SK-N-SH treated with all-trans-retinoic acid at 6 μM for 48 hours (cell line): ENCODE measurements around the gene TMEM200A.
A peak's percentile ranks its signal among the peaks of the same experiment; 100 is the strongest.

ENCODE experiments used
- ATAC-seq: fragments of 200-7000 bp; cut with Tn5 transposase; 3 replicates; pipeline ENCODE4 v1.9.1; 2020; ENCODE audit warnings: mild to moderate bottlenecking, moderate library complexity
- ARNTL ChIP-seq: fragments of 450-650 bp; formaldehyde crosslinking; IDR thresholded peaks from 2 replicates; pipeline ENCODE4 v1.5.0; 2020; ENCODE audit warnings: low read depth, mild to moderate bottlenecking, moderate library complexity, borderline replicate concordance
- BACH2 ChIP-seq: fragments of 250-450 bp; sonication (Bioruptor Pico); IDR thresholded peaks from 2 replicates; pipeline ENCODE4 v1.9.0; 2021; ENCODE audit warnings: mild to moderate bottlenecking, borderline replicate concordance
- CSDC2 ChIP-seq: fragments of 250-450 bp; sonication (Bioruptor Pico); IDR thresholded peaks from 2 replicates; pipeline ENCODE4 v1.5.0; 2020; ENCODE audit warnings: mild to moderate bottlenecking, moderate library complexity
- ESRRG ChIP-seq: fragments of 250-450 bp; sonication (Bioruptor Pico); IDR thresholded peaks from 2 replicates; pipeline ENCODE4 v1.6.1; 2021; ENCODE audit warnings: mild to moderate bottlenecking
- GLIS3 ChIP-seq: fragments of 250-450 bp; sonication (Bioruptor Pico); IDR thresholded peaks from 2 replicates; pipeline ENCODE4 v1.5.0; 2020; ENCODE audit warnings: mild to moderate bottlenecking, moderate library complexity
- ISL1 ChIP-seq: fragments of 250-450 bp; sonication (Bioruptor Pico); IDR thresholded peaks from 2 replicates; pipeline ENCODE4 v2.1.2; 2022; ENCODE audit warnings: mild to moderate bottlenecking, moderate library complexity
- OSR1 ChIP-seq: fragments of 250-450 bp; sonication (Bioruptor Pico); IDR thresholded peaks from 2 replicates; pipeline ENCODE4 v1.8.0; 2022; ENCODE audit warnings: moderate library complexity, mild to moderate bottlenecking, inconsistent platforms
- PPARA ChIP-seq: fragments of 250-450 bp; sonication (Bioruptor Pico); IDR thresholded peaks from 2 replicates; pipeline ENCODE4 v1.5.0; 2020; ENCODE audit warnings: mild to moderate bottlenecking, borderline replicate concordance
- RARB ChIP-seq: fragments of 250-450 bp; sonication (Bioruptor Pico); IDR thresholded peaks from 2 replicates; pipeline ENCODE4 v1.8.0; 2021; ENCODE audit warnings: mild to moderate bottlenecking, moderate library complexity
- SNAI2 ChIP-seq: fragments of 250-450 bp; sonication (Bioruptor Pico); IDR thresholded peaks from 2 replicates; pipeline ENCODE4 v1.5.0; 2020; ENCODE audit warnings: mild to moderate bottlenecking, moderate library complexity
- TCF4 ChIP-seq: fragments of 250-450 bp; sonication (Bioruptor Pico); IDR thresholded peaks from 2 replicates; pipeline ENCODE4 v1.8.0; 2021; ENCODE audit warnings: mild to moderate bottlenecking, moderate library complexity, borderline replicate concordance
- TOX ChIP-seq: fragments of 250-450 bp; sonication (Bioruptor Pico); IDR thresholded peaks from 2 replicates; pipeline ENCODE4 v1.8.0; 2021; ENCODE audit warnings: mild to moderate bottlenecking, moderate library complexity, borderline replicate concordance
- ZC3H10 ChIP-seq: fragments of 250-450 bp; sonication (Bioruptor Pico); IDR thresholded peaks from 2 replicates; pipeline ENCODE4 v1.5.1; 2021; ENCODE audit warnings: mild to moderate bottlenecking, moderate library complexity
- ZFP3 ChIP-seq: fragments of 250-450 bp; sonication (Bioruptor Pico); IDR thresholded peaks from 2 replicates; pipeline ENCODE4 v1.5.0; 2020; ENCODE audit warnings: mild to moderate bottlenecking, moderate library complexity
- ZFP30 ChIP-seq: fragments of 450-650 bp; formaldehyde crosslinking; IDR thresholded peaks from 2 replicates; pipeline ENCODE4 v1.5.0; 2022; ENCODE audit warnings: mild to moderate bottlenecking, moderate library complexity
- ZNF565 ChIP-seq: fragments of 450-650 bp; formaldehyde crosslinking; conservative IDR thresholded peaks from 2 replicates; pipeline ENCODE4 v1.5.0; 2020; ENCODE audit warnings: low read depth, mild to moderate bottlenecking, moderate library complexity
- ZNF70 ChIP-seq: fragments of 450-650 bp; formaldehyde crosslinking; IDR thresholded peaks from 2 replicates; pipeline ENCODE4 v1.5.0; 2020; ENCODE audit warnings: mild to moderate bottlenecking, moderate library complexity
- TF ChIP-seq, protein P1 (sequence below): fragments of 250-450 bp; sonication (Bioruptor Pico); IDR thresholded peaks from 2 replicates; pipeline ENCODE4 v1.5.0; 2020; ENCODE audit warnings: mild to moderate bottlenecking, moderate library complexity
- TF ChIP-seq, protein P2 (sequence below): fragments of 250-450 bp; sonication (Bioruptor Pico); IDR thresholded peaks from 2 replicates; pipeline ENCODE4 v1.5.1; 2021; ENCODE audit warnings: mild to moderate bottlenecking, moderate library complexity
- TF ChIP-seq, protein P3 (sequence below): fragments of 250-450 bp; sonication (Bioruptor Pico); IDR thresholded peaks from 2 replicates; pipeline ENCODE4 v1.8.0; 2020; ENCODE audit warnings: mild to moderate bottlenecking, moderate library complexity, borderline replicate concordance
- TF ChIP-seq, protein P4 (sequence below): fragments of 250-450 bp; sonication (Bioruptor Pico); IDR thresholded peaks from 2 replicates; pipeline ENCODE4 v1.5.1; 2020; ENCODE audit warnings: low read depth, mild to moderate bottlenecking, moderate library complexity

Gene TMEM200A

DNA sequence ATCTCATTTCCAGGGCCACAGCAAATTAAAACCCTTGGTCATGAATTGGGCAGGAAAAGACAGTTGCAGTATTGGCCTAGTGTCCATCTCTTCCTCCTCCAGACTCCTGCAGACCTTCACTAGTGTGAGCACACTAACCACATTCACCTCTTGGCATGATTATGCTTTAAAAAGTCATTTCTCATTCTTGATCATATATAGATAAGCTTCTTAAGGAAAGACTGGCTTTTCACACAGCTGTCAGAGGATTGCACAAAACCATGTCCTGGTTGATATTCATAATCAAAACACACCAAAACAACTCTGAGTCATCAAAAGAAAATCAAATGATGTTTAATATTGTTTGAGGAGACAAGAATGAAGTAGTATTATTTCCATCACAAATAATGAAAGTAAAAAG, 52.1 kb downstream of the TMEM200A start:
- peak; percentile 77 for ATAC-seq
- TF ChIP-seq TOX (CRISPR knock-in tag) (0 out of 2 replicates have a peak, but pooled peaks have one; percentile 25), PPARA (no peak)

DNA sequence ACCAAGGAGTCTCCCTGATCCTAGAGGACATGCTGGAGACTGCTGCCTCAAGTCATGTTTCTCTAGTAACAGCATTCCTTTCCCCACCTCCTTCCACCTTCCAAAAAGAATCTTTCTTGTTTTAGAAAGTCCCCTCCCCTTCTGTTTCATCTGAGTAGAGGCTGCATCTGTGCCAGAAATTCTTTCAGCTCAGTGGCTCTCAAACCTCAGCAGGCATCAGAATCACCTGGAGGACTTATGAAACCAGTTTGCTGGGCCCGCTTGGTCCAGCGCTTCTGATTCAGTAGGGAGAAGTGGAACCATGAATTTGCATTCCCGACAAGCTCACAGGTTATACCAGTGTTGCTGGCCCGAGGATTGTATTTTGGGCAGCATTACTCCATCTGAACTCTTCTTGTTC, 55.1 kb downstream of the TMEM200A start:
- TF ChIP-seq ZC3H10 (CRISPR knock-in tag) (no peak), PPARA (no peak), TOX (CRISPR knock-in tag) (no peak), GLIS3 (CRISPR knock-in tag) (no peak), RARB (CRISPR knock-in tag) (no peak), TCF4 (CRISPR knock-in tag) (no peak), ARNTL (CRISPR knock-in tag) (no peak), ZNF70 (CRISPR knock-in tag) (no peak), ZFP30 (CRISPR knock-in tag) (no peak), CSDC2 (CRISPR knock-in tag) (no peak), ZNF565 (CRISPR knock-in tag) (no peak), ZFP3 (CRISPR knock-in tag) (no peak), ESRRG (CRISPR knock-in tag) (no peak), SNAI2 (CRISPR knock-in tag) (no peak)
- TF ChIP-seq, protein P1, sequence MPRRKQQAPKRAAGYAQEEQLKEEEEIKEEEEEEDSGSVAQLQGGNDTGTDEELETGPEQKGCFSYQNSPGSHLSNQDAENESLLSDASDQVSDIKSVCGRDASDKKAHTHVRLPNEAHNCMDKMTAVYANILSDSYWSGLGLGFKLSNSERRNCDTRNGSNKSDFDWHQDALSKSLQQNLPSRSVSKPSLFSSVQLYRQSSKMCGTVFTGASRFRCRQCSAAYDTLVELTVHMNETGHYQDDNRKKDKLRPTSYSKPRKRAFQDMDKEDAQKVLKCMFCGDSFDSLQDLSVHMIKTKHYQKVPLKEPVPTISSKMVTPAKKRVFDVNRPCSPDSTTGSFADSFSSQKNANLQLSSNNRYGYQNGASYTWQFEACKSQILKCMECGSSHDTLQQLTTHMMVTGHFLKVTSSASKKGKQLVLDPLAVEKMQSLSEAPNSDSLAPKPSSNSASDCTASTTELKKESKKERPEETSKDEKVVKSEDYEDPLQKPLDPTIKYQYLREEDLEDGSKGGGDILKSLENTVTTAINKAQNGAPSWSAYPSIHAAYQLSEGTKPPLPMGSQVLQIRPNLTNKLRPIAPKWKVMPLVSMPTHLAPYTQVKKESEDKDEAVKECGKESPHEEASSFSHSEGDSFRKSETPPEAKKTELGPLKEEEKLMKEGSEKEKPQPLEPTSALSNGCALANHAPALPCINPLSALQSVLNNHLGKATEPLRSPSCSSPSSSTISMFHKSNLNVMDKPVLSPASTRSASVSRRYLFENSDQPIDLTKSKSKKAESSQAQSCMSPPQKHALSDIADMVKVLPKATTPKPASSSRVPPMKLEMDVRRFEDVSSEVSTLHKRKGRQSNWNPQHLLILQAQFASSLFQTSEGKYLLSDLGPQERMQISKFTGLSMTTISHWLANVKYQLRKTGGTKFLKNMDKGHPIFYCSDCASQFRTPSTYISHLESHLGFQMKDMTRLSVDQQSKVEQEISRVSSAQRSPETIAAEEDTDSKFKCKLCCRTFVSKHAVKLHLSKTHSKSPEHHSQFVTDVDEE (CRISPR knock-in tag), result no peak
- TF ChIP-seq, protein P2, sequence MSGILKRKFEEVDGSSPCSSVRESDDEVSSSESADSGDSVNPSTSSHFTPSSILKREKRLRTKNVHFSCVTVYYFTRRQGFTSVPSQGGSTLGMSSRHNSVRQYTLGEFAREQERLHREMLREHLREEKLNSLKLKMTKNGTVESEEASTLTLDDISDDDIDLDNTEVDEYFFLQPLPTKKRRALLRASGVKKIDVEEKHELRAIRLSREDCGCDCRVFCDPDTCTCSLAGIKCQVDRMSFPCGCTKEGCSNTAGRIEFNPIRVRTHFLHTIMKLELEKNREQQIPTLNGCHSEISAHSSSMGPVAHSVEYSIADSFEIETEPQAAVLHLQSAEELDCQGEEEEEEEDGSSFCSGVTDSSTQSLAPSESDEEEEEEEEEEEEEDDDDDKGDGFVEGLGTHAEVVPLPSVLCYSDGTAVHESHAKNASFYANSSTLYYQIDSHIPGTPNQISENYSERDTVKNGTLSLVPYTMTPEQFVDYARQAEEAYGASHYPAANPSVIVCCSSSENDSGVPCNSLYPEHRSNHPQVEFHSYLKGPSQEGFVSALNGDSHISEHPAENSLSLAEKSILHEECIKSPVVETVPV (CRISPR knock-in tag), result no peak
- TF ChIP-seq, protein P3, sequence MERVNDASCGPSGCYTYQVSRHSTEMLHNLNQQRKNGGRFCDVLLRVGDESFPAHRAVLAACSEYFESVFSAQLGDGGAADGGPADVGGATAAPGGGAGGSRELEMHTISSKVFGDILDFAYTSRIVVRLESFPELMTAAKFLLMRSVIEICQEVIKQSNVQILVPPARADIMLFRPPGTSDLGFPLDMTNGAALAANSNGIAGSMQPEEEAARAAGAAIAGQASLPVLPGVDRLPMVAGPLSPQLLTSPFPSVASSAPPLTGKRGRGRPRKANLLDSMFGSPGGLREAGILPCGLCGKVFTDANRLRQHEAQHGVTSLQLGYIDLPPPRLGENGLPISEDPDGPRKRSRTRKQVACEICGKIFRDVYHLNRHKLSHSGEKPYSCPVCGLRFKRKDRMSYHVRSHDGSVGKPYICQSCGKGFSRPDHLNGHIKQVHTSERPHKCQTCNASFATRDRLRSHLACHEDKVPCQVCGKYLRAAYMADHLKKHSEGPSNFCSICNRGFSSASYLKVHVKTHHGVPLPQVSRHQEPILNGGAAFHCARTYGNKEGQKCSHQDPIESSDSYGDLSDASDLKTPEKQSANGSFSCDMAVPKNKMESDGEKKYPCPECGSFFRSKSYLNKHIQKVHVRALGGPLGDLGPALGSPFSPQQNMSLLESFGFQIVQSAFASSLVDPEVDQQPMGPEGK, result no peak
- no peak; the same call in 2 of the 3 replicates for ATAC-seq

DNA sequence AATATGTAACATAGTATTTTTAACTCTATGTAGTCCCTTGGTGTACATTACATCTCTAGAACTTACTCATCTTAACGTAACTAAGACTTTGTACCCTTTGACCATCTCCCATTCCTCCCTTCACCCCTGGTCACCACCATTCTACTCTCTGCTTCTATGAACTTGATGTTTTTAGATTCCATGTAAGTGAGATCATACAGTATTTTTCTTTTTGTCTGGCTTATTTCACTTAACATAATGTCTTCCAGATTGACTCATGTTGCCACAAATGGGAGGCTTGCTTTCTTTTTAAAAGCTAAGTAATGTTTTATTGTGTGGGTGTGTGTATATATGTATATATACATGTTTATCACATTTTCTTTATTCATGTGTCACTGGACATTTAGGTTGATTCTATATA, 55.8 kb downstream of the TMEM200A start:
- TF ChIP-seq ZNF565 (CRISPR knock-in tag), result no peak
- no peak for TF ChIP-seq PPARA
- no peak for TF ChIP-seq CSDC2 (CRISPR knock-in tag)
- no peak for TF ChIP-seq ZNF70 (CRISPR knock-in tag)
- TF ChIP-seq, protein P4, sequence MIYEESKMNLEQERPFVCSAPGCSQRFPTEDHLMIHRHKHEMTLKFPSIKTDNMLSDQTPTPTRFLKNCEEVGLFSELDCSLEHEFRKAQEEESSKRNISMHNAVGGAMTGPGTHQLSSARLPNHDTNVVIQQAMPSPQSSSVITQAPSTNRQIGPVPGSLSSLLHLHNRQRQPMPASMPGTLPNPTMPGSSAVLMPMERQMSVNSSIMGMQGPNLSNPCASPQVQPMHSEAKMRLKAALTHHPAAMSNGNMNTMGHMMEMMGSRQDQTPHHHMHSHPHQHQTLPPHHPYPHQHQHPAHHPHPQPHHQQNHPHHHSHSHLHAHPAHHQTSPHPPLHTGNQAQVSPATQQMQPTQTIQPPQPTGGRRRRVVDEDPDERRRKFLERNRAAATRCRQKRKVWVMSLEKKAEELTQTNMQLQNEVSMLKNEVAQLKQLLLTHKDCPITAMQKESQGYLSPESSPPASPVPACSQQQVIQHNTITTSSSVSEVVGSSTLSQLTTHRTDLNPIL (CRISPR knock-in tag), result no peak
- no peak for TF ChIP-seq SNAI2 (CRISPR knock-in tag)
- no peak for TF ChIP-seq OSR1 (CRISPR knock-in tag)
- TF ChIP-seq RARB (CRISPR knock-in tag), result no peak
- no peak for TF ChIP-seq TOX (CRISPR knock-in tag)
- TF ChIP-seq, protein P3, result no peak
- no peak for TF ChIP-seq BACH2 (CRISPR knock-in tag)
- no peak for TF ChIP-seq ISL1 (CRISPR knock-in tag)
- no peak for TF ChIP-seq ZC3H10 (CRISPR knock-in tag)
- TF ChIP-seq, protein P1 (CRISPR knock-in tag), result no peak
- no peak for TF ChIP-seq ZFP30 (CRISPR knock-in tag)
- TF ChIP-seq, all 23 proteins: peak for 0
- ATAC-seq, result peak; percentile 45
